Fibroblast of lung (primary cell): ENCODE measurements around the gene SEMA5B. TPM values are rescaled to one million over a fixed set of nuclear protein-coding genes. Genes with fewer than 3 reads are reported as not detected.

ENCODE experiments used
- DNase-seq, 2 donors: peaks; one replicate each; pipeline versions ENCODE4 v3.0.0 to v3.0.0-alpha.2; 2010; ENCODE audit warnings: low read depth in 2 of 2
- H2AFZ ChIP-seq: 2 replicates; pipeline ENCODE4 v1.5.1; 2012; ENCODE audit warnings: low read length, control low read depth, inconsistent platforms
- H3K27ac ChIP-seq: 2 replicates; pipeline ENCODE4 v1.5.1; 2011; ENCODE audit warnings: low read length, control low read depth; ENCODE audit not compliant: insufficient read depth
- H3K27me3 ChIP-seq: 2 replicates; pipeline ENCODE4 v1.5.1; 2011; ENCODE audit warnings: mild to moderate bottlenecking, low read length; ENCODE audit not compliant: control insufficient read depth, insufficient read depth
- H3K36me3 ChIP-seq: 2 replicates; pipeline ENCODE4 v1.5.1; 2011; ENCODE audit warnings: low read length; ENCODE audit not compliant: control insufficient read depth, insufficient read depth
- H3K4me1 ChIP-seq: 2 replicates; pipeline ENCODE4 v1.5.1; 2011; ENCODE audit warnings: low read length; ENCODE audit not compliant: control insufficient read depth, insufficient read depth; ENCODE audit errors: extremely low read depth
- H3K4me2 ChIP-seq: 2 replicates; pipeline ENCODE4 v1.5.1; 2011; ENCODE audit warnings: low read length, control low read depth; ENCODE audit not compliant: insufficient read depth; ENCODE audit errors: extremely low read depth
- H3K4me3 ChIP-seq, 4 experiments: fragments of 200-600 bp in 1 of 4; sonication (generic) in 1 of 4; replicated peaks in 1 of 4; 2 replicates each; pipeline ENCODE4 v1.5.1; 2011 to 2016; ENCODE audit warnings: low read length in 4 of 4, low read depth in 3 of 4, mild to moderate bottlenecking in 3 of 4, control low read depth in 2 of 4, inconsistent platforms in 1 of 4, mixed read lengths in 1 of 4; ENCODE audit not compliant: insufficient read depth in 1 of 4; ENCODE audit errors: control extremely low read depth in 1 of 4
- H3K79me2 ChIP-seq: 2 replicates; pipeline ENCODE4 v1.5.1; 2012; ENCODE audit warnings: mild to moderate bottlenecking, low read length, inconsistent platforms; ENCODE audit not compliant: control insufficient read depth, insufficient read depth
- H3K9ac ChIP-seq: 2 replicates; pipeline ENCODE4 v1.5.1; 2011; ENCODE audit warnings: mild to moderate bottlenecking, low read length, control low read depth; ENCODE audit not compliant: insufficient read depth
- H3K9me3 ChIP-seq: 2 replicates; pipeline ENCODE4 v1.5.1; 2012; ENCODE audit warnings: low read depth, low read length; ENCODE audit not compliant: control insufficient read depth, insufficient read depth
- H4K20me1 ChIP-seq: 2 replicates; pipeline ENCODE4 v1.5.1; 2011; ENCODE audit warnings: low read length; ENCODE audit not compliant: control insufficient read depth, insufficient read depth; ENCODE audit errors: extremely low read depth
- EZH2 ChIP-seq: IDR thresholded peaks from 2 replicates; pipeline ENCODE4 v1.5.1; 2012; ENCODE audit warnings: low read length, control low read depth, mild to moderate bottlenecking; ENCODE audit errors: missing control alignments
- polyA plus RNA-seq, 2 donors: library from polyadenylated mRNA; depleted of rRNA in 1 of 2; stranded (reverse) in 1 of 2; unstranded in 1 of 2; fragments of >200 nt; gene quantifications; 2 replicates each; pipeline ENCODE4 v1.2.1, GENCODE V29; 2011 to 2012; ENCODE audit warnings: missing spikeins in 1 of 2
- total RNA-seq: library from RNA; depleted of rRNA; stranded (reverse); fragments of >200 nt; gene quantifications from 2 replicates; pipeline ENCODE4 v1.2.1, GENCODE V29; 2014
- TF ChIP-seq, protein P1 (sequence below), 2 donors: IDR thresholded peaks in 1 of 2; conservative IDR thresholded peaks in 1 of 2; 1 replicate in 1 of 2; 2 replicates in 1 of 2; pipeline ENCODE4 v1.5.1; 2011 to 2012; ENCODE audit warnings: low read length in 2 of 2, control low read depth in 1 of 2, inconsistent platforms in 1 of 2, low read depth in 1 of 2, mild to moderate bottlenecking in 1 of 2

SEMA5B gene
- total and polyA plus RNA-seq, 2 donors (not counting 1 experiment from before 2014, with no cell fraction given), result not detected

DNA sequence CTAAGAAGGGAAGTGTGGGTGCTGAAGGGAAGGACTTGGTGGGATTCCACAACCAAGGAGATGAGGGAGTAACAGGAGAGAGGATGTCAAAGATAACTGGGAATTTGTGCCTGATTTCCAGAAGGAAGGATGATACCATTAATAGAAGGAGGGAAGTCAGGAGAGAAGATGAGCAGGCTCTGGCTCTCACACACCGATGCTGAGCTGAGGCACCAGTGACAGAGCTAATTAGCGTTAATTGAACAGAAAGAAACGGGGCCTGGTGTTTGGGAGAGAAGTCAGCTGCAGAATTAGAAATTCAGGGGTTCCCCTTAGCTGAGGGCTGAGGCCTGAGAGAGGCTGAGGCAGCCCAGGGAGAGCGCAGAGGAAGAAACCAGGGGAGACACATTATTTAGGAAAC is 27.4 kb upstream of the SEMA5B start:
- Histone ChIP-seq H3K27me3 (peaks cover 8% of the 10 kb centered on the region), H4K20me1 (no peaks in the 10 kb centered on the region), H3K36me3 (no peaks in the 10 kb centered on the region), H3K4me2 (no peak overlapping the region), H3K9me3 (no peaks in the 10 kb centered on the region), H3K27ac (no peak overlapping the region), H2AFZ (no peak overlapping the region), H3K4me3 (no peak overlapping the region), H3K9ac (no peak overlapping the region), H3K4me1 (no peaks in the 10 kb centered on the region), H3K79me2 (no peaks in the 10 kb centered on the region)
- TF ChIP-seq, protein P1, sequence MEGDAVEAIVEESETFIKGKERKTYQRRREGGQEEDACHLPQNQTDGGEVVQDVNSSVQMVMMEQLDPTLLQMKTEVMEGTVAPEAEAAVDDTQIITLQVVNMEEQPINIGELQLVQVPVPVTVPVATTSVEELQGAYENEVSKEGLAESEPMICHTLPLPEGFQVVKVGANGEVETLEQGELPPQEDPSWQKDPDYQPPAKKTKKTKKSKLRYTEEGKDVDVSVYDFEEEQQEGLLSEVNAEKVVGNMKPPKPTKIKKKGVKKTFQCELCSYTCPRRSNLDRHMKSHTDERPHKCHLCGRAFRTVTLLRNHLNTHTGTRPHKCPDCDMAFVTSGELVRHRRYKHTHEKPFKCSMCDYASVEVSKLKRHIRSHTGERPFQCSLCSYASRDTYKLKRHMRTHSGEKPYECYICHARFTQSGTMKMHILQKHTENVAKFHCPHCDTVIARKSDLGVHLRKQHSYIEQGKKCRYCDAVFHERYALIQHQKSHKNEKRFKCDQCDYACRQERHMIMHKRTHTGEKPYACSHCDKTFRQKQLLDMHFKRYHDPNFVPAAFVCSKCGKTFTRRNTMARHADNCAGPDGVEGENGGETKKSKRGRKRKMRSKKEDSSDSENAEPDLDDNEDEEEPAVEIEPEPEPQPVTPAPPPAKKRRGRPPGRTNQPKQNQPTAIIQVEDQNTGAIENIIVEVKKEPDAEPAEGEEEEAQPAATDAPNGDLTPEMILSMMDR (conservative IDR thresholded peaks at IDR 0.05 in 1 of 2, IDR thresholded peaks at IDR 0.05 in 1 of 2; ENCODE audit: low read depth in 1 of 2, low read length in 2 of 2), result no peak
- no peak for TF ChIP-seq EZH2
- DNase-seq, result no peak

DNA sequence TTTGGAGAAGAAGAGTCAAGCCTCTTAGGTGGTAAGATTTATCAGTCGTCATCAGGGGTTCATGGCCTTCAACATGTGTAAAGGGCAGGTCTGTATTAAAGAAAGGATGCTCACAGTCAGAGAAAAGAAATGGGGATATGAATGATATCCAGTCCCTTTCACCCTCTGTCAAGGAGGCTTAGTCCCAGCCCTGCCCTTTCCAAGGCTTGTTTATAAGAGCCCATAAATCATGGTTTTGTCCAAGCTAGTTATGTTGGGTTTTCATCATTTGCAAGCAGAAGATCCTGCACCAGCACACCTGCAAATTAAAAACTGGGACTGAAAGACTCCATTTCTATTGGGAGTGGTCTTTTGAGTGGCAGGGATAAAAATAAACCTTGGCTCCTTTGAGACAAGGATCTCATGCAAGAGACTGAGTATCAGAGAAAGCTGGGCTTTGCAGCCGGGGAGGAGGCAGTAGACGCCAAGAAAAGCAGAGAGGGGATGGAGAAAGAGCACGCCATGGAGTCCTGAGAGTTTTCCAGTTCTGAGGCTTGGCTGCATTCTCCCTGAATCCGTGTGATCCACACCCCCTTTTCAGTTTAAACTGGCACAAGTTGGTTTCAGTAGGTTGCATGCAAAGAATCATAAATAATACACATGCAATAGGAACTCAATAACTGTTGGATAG is 26.7 kb upstream of the SEMA5B start:
- H3K79me2 ChIP-seq, result no peaks in the 10 kb centered on the region
- no peak overlapping the region for H3K4me2 ChIP-seq
- no peak overlapping the region for H3K27ac ChIP-seq
- TF ChIP-seq EZH2, result no peak
- TF ChIP-seq, protein P1 (conservative IDR thresholded peaks at IDR 0.05 in 1 of 2, IDR thresholded peaks at IDR 0.05 in 1 of 2; ENCODE audit: low read depth in 1 of 2, low read length in 2 of 2), result no peak
- H3K27me3 ChIP-seq, result peaks cover 8% of the 10 kb centered on the region
- H3K9ac ChIP-seq, result no peak overlapping the region
- DNase-seq, result no peak
- H2AFZ ChIP-seq, result no peak overlapping the region
- no peaks in the 10 kb centered on the region for H3K4me1 ChIP-seq
- no peak overlapping the region for H3K4me3 ChIP-seq
- H3K36me3 ChIP-seq, result no peaks in the 10 kb centered on the region
- H3K9me3 ChIP-seq, result no peaks in the 10 kb centered on the region
- no peaks in the 10 kb centered on the region for H4K20me1 ChIP-seq

DNA sequence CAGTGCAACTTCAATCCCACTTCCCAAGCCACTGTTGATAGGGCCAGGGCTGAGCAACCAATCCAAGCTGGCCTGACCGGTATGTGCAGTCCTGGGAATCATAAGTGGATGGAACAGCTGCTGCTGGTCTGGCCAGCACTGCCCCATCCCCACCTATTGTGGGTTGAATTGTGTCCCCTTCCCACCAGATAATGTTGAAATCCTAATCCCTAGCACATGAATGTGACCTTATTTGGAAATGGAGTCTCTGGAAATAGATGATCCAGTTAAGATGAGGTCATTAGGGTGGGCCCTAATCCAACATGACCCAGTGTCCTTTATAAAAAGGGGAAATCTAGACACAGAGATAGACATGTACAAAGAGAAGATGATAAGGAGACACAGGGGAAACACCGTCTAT is 25.5 kb upstream of the SEMA5B start:
- Histone ChIP-seq H3K4me3 (no peak overlapping the region), H3K27me3 (peaks cover 8% of the 10 kb centered on the region), H4K20me1 (no peaks in the 10 kb centered on the region), H3K9me3 (no peaks in the 10 kb centered on the region), H3K4me1 (no peaks in the 10 kb centered on the region), H2AFZ (no peak overlapping the region), H3K4me2 (no peak overlapping the region), H3K27ac (no peak overlapping the region), H3K9ac (no peak overlapping the region), H3K79me2 (no peaks in the 10 kb centered on the region), H3K36me3 (no peaks in the 10 kb centered on the region)
- no peak for TF ChIP-seq EZH2
- TF ChIP-seq, protein P1 (conservative IDR thresholded peaks at IDR 0.05 in 1 of 2, IDR thresholded peaks at IDR 0.05 in 1 of 2; ENCODE audit: low read depth in 1 of 2, low read length in 2 of 2), result no peak
- peak in 1 of 2 donors; percentile 58 for DNase-seq
